Endothelial cell of umbilical vein (primary cell): ENCODE data around the gene PTOV1.

Experiments
- EZH2 ChIP-seq: IDR thresholded peaks from 2 replicates; pipeline ENCODE4 v1.6.1; 2012; ENCODE audit warnings: borderline replicate concordance, low read depth, mild to moderate bottlenecking, moderate library complexity, low read length, inconsistent platforms; ENCODE audit not compliant: severe bottlenecking
- FOS ChIP-seq: IDR thresholded peaks from 2 replicates; pipeline ENCODE4 v1.6.1; 2011; ENCODE audit warnings: mild to moderate bottlenecking, low read length, moderate library complexity, borderline replicate concordance; ENCODE audit not compliant: insufficient read depth
- GATA2 ChIP-seq: IDR thresholded peaks from 2 replicates; pipeline ENCODE4 v1.7.0; 2011; ENCODE audit warnings: low read depth, mild to moderate bottlenecking, moderate library complexity, mixed read lengths, low read length; ENCODE audit not compliant: insufficient read length, insufficient read depth
- JUN ChIP-seq: IDR thresholded peaks from 2 replicates; pipeline ENCODE4 v1.6.1; 2011; ENCODE audit warnings: borderline replicate concordance, low read depth; ENCODE audit not compliant: insufficient read length, insufficient read depth
- MYC ChIP-seq: IDR thresholded peaks from one replicate; pipeline ENCODE4 v1.6.1; 2011; ENCODE audit warnings: mild to moderate bottlenecking, low read depth, low read length
- POLR2A ChIP-seq: IDR thresholded peaks from 2 replicates; pipeline ENCODE4 v1.6.1; 2012; ENCODE audit warnings: low read depth, mild to moderate bottlenecking, control low read depth, low read length
- POLR2AphosphoS5 ChIP-seq: IDR thresholded peaks from 2 replicates; pipeline ENCODE4 v1.6.1; 2012; ENCODE audit warnings: low read depth, mild to moderate bottlenecking, control low read depth, low read length, moderate library complexity; ENCODE audit not compliant: insufficient read depth
- TF ChIP-seq, protein P1 (sequence below), 2 donors: IDR thresholded peaks; 1 replicate in 1 of 2; 2 replicates in 1 of 2; pipeline ENCODE4 v1.5.1; 2011; ENCODE audit warnings: low read length in 2 of 2, mild to moderate bottlenecking in 2 of 2, moderate library complexity in 2 of 2, control low read depth in 1 of 2, inconsistent platforms in 1 of 2, low read depth in 1 of 2; ENCODE audit not compliant: insufficient read depth in 1 of 2; ENCODE audit errors: extremely low read depth in 1 of 2
- TF ChIP-seq, protein P2 (sequence below): IDR thresholded peaks from 2 replicates; pipeline ENCODE4 v1.6.1; 2011; ENCODE audit not compliant: insufficient read depth, insufficient read length

DNA sequence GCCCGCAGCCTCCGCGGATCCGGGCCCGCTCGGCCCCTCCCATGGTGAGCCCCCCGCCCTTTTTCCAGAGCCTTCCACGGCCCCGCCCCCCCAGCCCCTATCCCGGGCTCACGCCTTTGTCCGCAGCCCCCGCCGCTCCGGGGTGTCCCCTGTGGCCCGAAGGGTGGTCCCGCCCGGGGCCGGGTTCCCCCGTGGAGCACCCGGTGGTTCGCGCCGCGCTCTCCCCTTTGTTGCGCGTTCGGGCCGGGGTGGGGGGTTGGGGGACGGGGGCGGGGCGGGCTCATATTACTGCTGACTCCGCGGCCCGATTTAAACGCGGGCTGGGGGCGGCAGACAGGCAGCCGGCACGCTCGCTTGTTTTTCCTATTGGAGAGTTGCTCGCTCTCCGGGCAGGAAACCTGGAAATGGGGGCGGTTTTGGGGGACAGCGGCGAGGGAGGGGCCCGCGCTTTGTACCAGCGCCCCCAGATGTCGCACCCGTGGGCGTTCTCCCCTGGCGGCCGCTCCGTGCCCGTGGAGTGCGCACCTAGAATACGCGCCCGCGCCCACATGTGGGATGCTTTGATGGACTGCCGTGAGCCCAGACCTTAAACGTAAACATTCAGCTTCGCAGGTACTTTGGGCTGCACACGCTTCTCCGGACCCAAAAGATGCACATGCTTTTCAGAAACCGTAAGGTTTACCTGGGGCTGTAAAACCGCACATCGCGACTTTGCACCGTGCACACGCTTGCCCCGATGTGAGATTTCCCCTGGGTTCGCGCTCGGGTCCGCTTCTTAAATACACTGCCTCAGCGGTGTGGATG lies 699 bp downstream of the PTOV1 start:
- TF ChIP-seq, protein P1, sequence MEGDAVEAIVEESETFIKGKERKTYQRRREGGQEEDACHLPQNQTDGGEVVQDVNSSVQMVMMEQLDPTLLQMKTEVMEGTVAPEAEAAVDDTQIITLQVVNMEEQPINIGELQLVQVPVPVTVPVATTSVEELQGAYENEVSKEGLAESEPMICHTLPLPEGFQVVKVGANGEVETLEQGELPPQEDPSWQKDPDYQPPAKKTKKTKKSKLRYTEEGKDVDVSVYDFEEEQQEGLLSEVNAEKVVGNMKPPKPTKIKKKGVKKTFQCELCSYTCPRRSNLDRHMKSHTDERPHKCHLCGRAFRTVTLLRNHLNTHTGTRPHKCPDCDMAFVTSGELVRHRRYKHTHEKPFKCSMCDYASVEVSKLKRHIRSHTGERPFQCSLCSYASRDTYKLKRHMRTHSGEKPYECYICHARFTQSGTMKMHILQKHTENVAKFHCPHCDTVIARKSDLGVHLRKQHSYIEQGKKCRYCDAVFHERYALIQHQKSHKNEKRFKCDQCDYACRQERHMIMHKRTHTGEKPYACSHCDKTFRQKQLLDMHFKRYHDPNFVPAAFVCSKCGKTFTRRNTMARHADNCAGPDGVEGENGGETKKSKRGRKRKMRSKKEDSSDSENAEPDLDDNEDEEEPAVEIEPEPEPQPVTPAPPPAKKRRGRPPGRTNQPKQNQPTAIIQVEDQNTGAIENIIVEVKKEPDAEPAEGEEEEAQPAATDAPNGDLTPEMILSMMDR (IDR thresholded peaks at IDR 0.05; ENCODE audit: extremely low read depth in 1 of 2, insufficient read depth in 1 of 2, low read depth in 1 of 2, low read length in 2 of 2), result no peak
- TF ChIP-seq POLR2AphosphoS5 (no peak), POLR2A (no peak), EZH2 (no peak), MYC (no peak), FOS (no peak), JUN (no peak), GATA2 (no peak)
- TF ChIP-seq, protein P2, sequence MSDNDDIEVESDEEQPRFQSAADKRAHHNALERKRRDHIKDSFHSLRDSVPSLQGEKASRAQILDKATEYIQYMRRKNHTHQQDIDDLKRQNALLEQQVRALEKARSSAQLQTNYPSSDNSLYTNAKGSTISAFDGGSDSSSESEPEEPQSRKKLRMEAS, result no peak
